HepG2 (cell line): Measurements from ENCODE around the gene NDNF. TPM values are rescaled to one million over a fixed set of nuclear protein-coding genes. Genes with fewer than 3 reads are reported as not detected.

Experiments used
- ATAC-seq: fragments of 200-7000 bp; cut with Tn5 transposase; 3 replicates; pipeline ENCODE4 v1.9.1; 2020; ENCODE audit warnings: mild to moderate bottlenecking, moderate library complexity
- BruUV-seq: library from RNA; stranded (reverse); fragments of 400-500 nt; replicated peaks from 2 replicates; lab custom pipeline; 2021; lab: Mats Ljungman, UMichigan
- CTCF ChIA-PET: fragments of 300-600 bp; formaldehyde crosslinking; extraction: SDS; loops from one replicate; lab custom pipeline; 2021; ENCODE audit warnings: low total read pairs, inconsistent platforms, low intra/inter-chr PET ratio; lab: Yijun Ruan, JAX
- POLR2A ChIA-PET: fragments of 350-600 bp; sonication (Branson Sonifier 250); formaldehyde crosslinking; loops from one replicate; lab custom pipeline; 2020; ENCODE audit warnings: antibody characterized with exemption, inconsistent platforms; lab: Yijun Ruan, JAX
- DNase-seq: peaks from one replicate; pipeline ENCODE4 v3.0.0-alpha.2; 2015; ENCODE audit warnings: low spot score
- FAIRE-seq: peaks from 3 replicates; lab custom pipeline; 2011; peaks lifted over from hg19 to GRCh38; lab: Jason Lieb, UNC
- H2AFZ ChIP-seq: one replicate; pipeline ENCODE4 v1.6.1; 2011; ENCODE audit warnings: low read length, inconsistent platforms
- H3K27ac ChIP-seq: fragments of 300-600 bp; 3 replicates; pipeline ENCODE4 v1.8.0; 2011; ENCODE audit warnings: mixed run types, mild to moderate bottlenecking, mixed read lengths, low read length, inconsistent platforms; ENCODE audit not compliant: insufficient read depth; ENCODE audit errors: extremely low read length
- H3K27me3 ChIP-seq, 2 experiments: fragments of 200-600 bp in 1 of 2; 2 replicates in 1 of 2; 3 replicates in 1 of 2; pipeline versions ENCODE4 v1.6.0 to v1.8.0; 2011; ENCODE audit warnings: low read length in 2 of 2, mild to moderate bottlenecking in 2 of 2, moderate library complexity in 2 of 2, inconsistent platforms in 1 of 2; ENCODE audit not compliant: insufficient read depth in 2 of 2, control insufficient read depth in 1 of 2
- H3K36me3 ChIP-seq, 2 experiments: fragments of 200-600 bp in 1 of 2; replicated peaks in 1 of 2; 2 replicates in 1 of 2; 3 replicates in 1 of 2; pipeline versions ENCODE4 v1.5.1 to v1.8.0; 2011; ENCODE audit warnings: low read length in 2 of 2, inconsistent platforms in 1 of 2; ENCODE audit not compliant: insufficient read depth in 2 of 2, control insufficient read depth in 1 of 2
- H3K4me1 ChIP-seq: 2 replicates; pipeline ENCODE4 v1.5.1; 2012; ENCODE audit warnings: low read length, inconsistent platforms; ENCODE audit not compliant: insufficient read depth
- H3K4me2 ChIP-seq: 2 replicates; pipeline ENCODE4 v1.6.0; 2011; ENCODE audit warnings: low read depth, low read length, inconsistent platforms
- H3K4me3 ChIP-seq, 3 experiments: fragments of 200-600 bp in 1 of 3; sonication (generic), shearing (Covaris generic) in 1 of 3; replicated peaks in 1 of 3; 2 replicates each; pipeline ENCODE4 v1.5.1; 2011 to 2016; ENCODE audit warnings: low read length in 3 of 3, inconsistent platforms in 2 of 3, low read depth in 2 of 3, mild to moderate bottlenecking in 2 of 3, control low read depth in 1 of 3, mixed read lengths in 1 of 3; ENCODE audit not compliant: insufficient read depth in 1 of 3
- H3K79me2 ChIP-seq: one replicate; pipeline ENCODE4 v1.6.1; 2011; ENCODE audit warnings: low read length, inconsistent platforms; ENCODE audit not compliant: insufficient read depth
- H3K9ac ChIP-seq: 2 replicates; pipeline ENCODE4 v1.6.0; 2011; ENCODE audit warnings: mild to moderate bottlenecking, low read depth, low read length, inconsistent platforms; ENCODE audit not compliant: insufficient read depth
- H3K9me3 ChIP-seq: 2 replicates; pipeline ENCODE4 v1.5.1; 2012; ENCODE audit warnings: mild to moderate bottlenecking, low read length
- H4K20me1 ChIP-seq: 2 replicates; pipeline ENCODE4 v1.6.0; 2011; ENCODE audit warnings: inconsistent platforms, mild to moderate bottlenecking, low read length, moderate library complexity; ENCODE audit not compliant: insufficient read depth
- CENPBD1 ChIP-seq: sonication (generic); formaldehyde crosslinking; IDR thresholded peaks from 2 replicates; pipeline ENCODE4 v1.8.0; 2022; ENCODE audit warnings: missing genetic modification reagents, low read depth, mild to moderate bottlenecking, borderline replicate concordance
- FOSL1 ChIP-seq: sonication (generic); formaldehyde crosslinking; IDR thresholded peaks from 2 replicates; pipeline ENCODE4 v1.9.0; 2021; ENCODE audit warnings: missing genetic modification reagents, borderline replicate concordance
- GPN1 ChIP-seq: sonication (generic); formaldehyde crosslinking; IDR thresholded peaks from 2 replicates; pipeline ENCODE4 v1.5.1; 2020; ENCODE audit warnings: missing genetic modification reagents, borderline replicate concordance
- HHEX ChIP-seq: IDR thresholded peaks from 2 replicates; pipeline ENCODE4 v1.6.1; 2016; ENCODE audit warnings: control low read depth
- SIX1 ChIP-seq: sonication (generic); formaldehyde crosslinking; IDR thresholded peaks from 2 replicates; pipeline ENCODE4 v1.4.0; 2020; ENCODE audit warnings: missing genetic modification reagents, borderline replicate concordance
- ZBTB34 ChIP-seq: sonication (generic); formaldehyde crosslinking; IDR thresholded peaks from 2 replicates; pipeline ENCODE4 v1.8.0; 2022; ENCODE audit warnings: mild to moderate bottlenecking, missing genetic modification reagents
- ZNF12 ChIP-seq: sonication (generic); formaldehyde crosslinking; IDR thresholded peaks from 2 replicates; pipeline ENCODE4 v1.5.0; 2020; ENCODE audit warnings: missing genetic modification reagents
- ZNF382 ChIP-seq: sonication (generic); formaldehyde crosslinking; IDR thresholded peaks from 2 replicates; pipeline ENCODE4 v1.5.0; 2020; ENCODE audit warnings: missing genetic modification reagents, mild to moderate bottlenecking, borderline replicate concordance
- ZNF383 ChIP-seq: sonication (generic); formaldehyde crosslinking; IDR thresholded peaks from 2 replicates; pipeline ENCODE4 v1.4.0; 2020; ENCODE audit warnings: missing genetic modification reagents, mild to moderate bottlenecking, borderline replicate concordance
- WGBS: methylation state at CpG from one replicate; pipeline ENCODE4 v1.1.6; 2017; ENCODE audit warnings: low lambda C conversion rate; 5-methylcytosine and 5-hydroxymethylcytosine counted together
- in situ Hi-C: cut with HindIII; loops from 2 replicates; pipeline ENCODE4 v1.10.0; 2017; ENCODE audit warnings: low pct_unique_long_range_greater_than_20kb; ENCODE audit not compliant: extremely low pct_ligation_motif_present
- intact Hi-C: fragments of 100-400 bp; cut with micrococcal nuclease; formaldehyde crosslinking; loops from one replicate; pipeline ENCODE4 v1.10.0; 2022; ENCODE audit not compliant: unreplicated experiment
- polyA plus RNA-seq, 8 experiments: library from polyadenylated mRNA; depleted of rRNA in 3 of 8; stranded (reverse) in 7 of 8; unstranded in 1 of 8; fragments of >200 nt; fragmentation: Illumina TruSeq in 4 of 8; extraction: Trizol in 4 of 8; gene quantifications; 2 replicates each; pipeline versions ENCODE4 v1.2.1 to v1.2.3, GENCODE V29; 2011 to 2016; ENCODE audit warnings: low read depth in 4 of 8, missing spikeins in 1 of 8, mixed read lengths in 1 of 8; ENCODE audit not compliant: insufficient read depth in 1 of 8
- total RNA-seq, 5 experiments: library from RNA; depleted of rRNA; stranded (reverse); fragments of >200 nt; fragmentation: Illumina TruSeq; extraction: Trizol; gene quantifications; 2 replicates each; pipeline ENCODE4 v1.2.3, GENCODE V29; 2016; ENCODE audit warnings: low read depth in 1 of 5
- TF ChIP-seq, protein P1 (sequence below): sonication (generic); formaldehyde crosslinking; IDR thresholded peaks from 2 replicates; pipeline ENCODE4 v1.5.1; 2020; ENCODE audit warnings: missing genetic modification reagents, mild to moderate bottlenecking, borderline replicate concordance

The NDNF gene
- total and polyA plus RNA-seq, 2 of the 13 experiments (the other 11 are each of a cell fraction or from before 2014, with no cell fraction given), result not detected

DNA sequence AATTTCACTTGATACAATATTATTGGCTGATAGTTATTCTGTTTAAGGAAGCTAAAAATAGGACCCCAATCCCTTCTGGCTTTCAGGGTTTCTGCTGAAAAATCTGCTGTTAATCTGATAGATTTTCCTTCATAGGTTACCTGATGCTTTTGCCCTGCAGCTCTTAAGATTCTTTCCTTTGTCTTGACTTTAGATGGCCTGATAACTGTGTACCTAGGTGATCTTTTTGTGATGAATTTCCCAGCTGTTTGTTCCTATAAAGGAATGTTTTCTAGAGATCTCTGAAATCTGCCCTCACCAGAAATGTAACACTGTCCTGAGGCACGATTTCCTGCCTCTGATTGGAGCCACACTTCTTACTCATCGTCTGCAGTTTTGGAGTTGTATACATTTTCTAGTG, 80.5 kb downstream of the NDNF start:
- H3K9ac ChIP-seq, result no peak overlapping the region
- H3K27me3 ChIP-seq, result no peaks in the 10 kb centered on the region
- ATAC-seq (no peak), FAIRE-seq (no peak), DNase-seq (no peak)
- no peaks in the 10 kb centered on the region for H3K36me3 ChIP-seq
- no peak overlapping the region for H3K4me2 ChIP-seq
- ChIA-PET CTCF (no interaction called here), POLR2A (no interaction called here)
- no peaks in the 10 kb centered on the region for H3K9me3 ChIP-seq
- no peak overlapping the region for H3K27ac ChIP-seq
- H3K79me2 ChIP-seq, result no peaks in the 10 kb centered on the region
- no peak overlapping the region for H3K4me3 ChIP-seq
- in situ Hi-C loops (no loop called here), intact Hi-C loops (no loop called here)
- BruUV-seq, result no TSS peak
- no peak for TF ChIP-seq SIX1
- TF ChIP-seq ZBTB34 (CRISPR knock-in tag), result no peak
- no peak for TF ChIP-seq GPN1 (CRISPR knock-in tag)
- TF ChIP-seq, protein P1, sequence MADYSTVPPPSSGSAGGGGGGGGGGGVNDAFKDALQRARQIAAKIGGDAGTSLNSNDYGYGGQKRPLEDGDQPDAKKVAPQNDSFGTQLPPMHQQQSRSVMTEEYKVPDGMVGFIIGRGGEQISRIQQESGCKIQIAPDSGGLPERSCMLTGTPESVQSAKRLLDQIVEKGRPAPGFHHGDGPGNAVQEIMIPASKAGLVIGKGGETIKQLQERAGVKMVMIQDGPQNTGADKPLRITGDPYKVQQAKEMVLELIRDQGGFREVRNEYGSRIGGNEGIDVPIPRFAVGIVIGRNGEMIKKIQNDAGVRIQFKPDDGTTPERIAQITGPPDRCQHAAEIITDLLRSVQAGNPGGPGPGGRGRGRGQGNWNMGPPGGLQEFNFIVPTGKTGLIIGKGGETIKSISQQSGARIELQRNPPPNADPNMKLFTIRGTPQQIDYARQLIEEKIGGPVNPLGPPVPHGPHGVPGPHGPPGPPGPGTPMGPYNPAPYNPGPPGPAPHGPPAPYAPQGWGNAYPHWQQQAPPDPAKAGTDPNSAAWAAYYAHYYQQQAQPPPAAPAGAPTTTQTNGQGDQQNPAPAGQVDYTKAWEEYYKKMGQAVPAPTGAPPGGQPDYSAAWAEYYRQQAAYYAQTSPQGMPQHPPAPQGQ (CRISPR knock-in tag), result no peak
- no peak for TF ChIP-seq CENPBD1 (CRISPR knock-in tag)
- TF ChIP-seq ZNF382 (CRISPR knock-in tag), result no peak
- TF ChIP-seq HHEX, result no peak
- no peak for TF ChIP-seq ZNF383 (CRISPR knock-in tag)
- TF ChIP-seq ZNF12 (CRISPR knock-in tag), result no peak
- no peak for TF ChIP-seq FOSL1 (CRISPR knock-in tag)
- H4K20me1 ChIP-seq, result no peaks in the 10 kb centered on the region
- H2AFZ ChIP-seq, result no peak overlapping the region
- H3K4me1 ChIP-seq, result no peaks in the 10 kb centered on the region
- WGBS, result 2% methylated on average over 2 of the region's 2 CpGs
